IMR-90 (cell line): ENCODE results near the gene PCDH1. TPM values are rescaled to one million over a fixed set of nuclear protein-coding genes. Genes with fewer than 3 reads are reported as not detected.
A peak's percentile ranks its signal among the peaks of the same experiment; 100 is the strongest.

Experiments used
- ATAC-seq: fragments of 200-7000 bp; cut with Tn5 transposase; 2 replicates; pipeline ENCODE4 v1.9.1; 2020; ENCODE audit warnings: low read depth, mild to moderate bottlenecking, moderate library complexity
- BruUV-seq: library from RNA; stranded (reverse); fragments of 400-500 nt; replicated peaks from 2 replicates; lab custom pipeline; 2021; lab: Mats Ljungman, UMichigan
- CTCF ChIA-PET: fragments of 300-600 bp; formaldehyde crosslinking; extraction: SDS; loops from one replicate; lab custom pipeline; 2021; ENCODE audit warnings: antibody characterized with exemption; lab: Yijun Ruan, JAX
- POLR2A ChIA-PET: fragments of 300-600 bp; sonication (Branson Sonifier 250); formaldehyde crosslinking; loops from one replicate; lab custom pipeline; 2022; ENCODE audit warnings: antibody characterized with exemption; ENCODE audit not compliant: unreplicated experiment; lab: Charles Lee
- DNase-seq: peaks from one replicate; pipeline ENCODE4 v3.0.0; 2013
- H2AFZ ChIP-seq: replicated peaks from 2 replicates; pipeline ENCODE3; 2013; ENCODE audit warnings: low read length, mild to moderate bottlenecking; ENCODE audit not compliant: poor library complexity
- H2AK5ac ChIP-seq: 2 replicates; pipeline ENCODE4 v1.6.1; 2013; ENCODE audit warnings: low read depth, low read length, inconsistent platforms
- H2AK9ac ChIP-seq: replicated peaks from 2 replicates; pipeline ENCODE3; 2013; ENCODE audit warnings: mild to moderate bottlenecking, low read depth, low read length, moderate library complexity; ENCODE audit not compliant: poor library complexity
- H2BK120ac ChIP-seq: 2 replicates; pipeline ENCODE4 v1.6.1; 2013; ENCODE audit warnings: low read depth, low read length, inconsistent platforms
- H2BK15ac ChIP-seq: 3 replicates; pipeline ENCODE4 v1.6.1; 2013; ENCODE audit warnings: low read depth, low read length, inconsistent platforms
- H2BK20ac ChIP-seq: 2 replicates; pipeline ENCODE4 v1.6.1; 2013; ENCODE audit warnings: low read depth, mild to moderate bottlenecking, inconsistent platforms, low read length, moderate library complexity
- H2BK5ac ChIP-seq: 2 replicates; pipeline ENCODE4 v1.6.1; 2013; ENCODE audit warnings: mild to moderate bottlenecking, low read depth, low read length, inconsistent platforms; ENCODE audit not compliant: poor library complexity, severe bottlenecking
- H3K14ac ChIP-seq: replicated peaks from 2 replicates; pipeline ENCODE4 v1.6.1; 2013; ENCODE audit warnings: low read depth, low read length, inconsistent platforms
- H3K18ac ChIP-seq: 2 replicates; pipeline ENCODE4 v1.6.1; 2013; ENCODE audit warnings: low read depth, low read length, control low read depth
- H3K23ac ChIP-seq: 2 replicates; pipeline ENCODE4 v1.6.1; 2013; ENCODE audit warnings: low read depth, low read length, inconsistent platforms
- H3K27ac ChIP-seq: 2 replicates; pipeline ENCODE4 v1.5.1; 2013; ENCODE audit warnings: mild to moderate bottlenecking, control low read depth, low read length; ENCODE audit not compliant: insufficient read depth
- H3K27me3 ChIP-seq: 2 replicates; pipeline ENCODE4 v1.6.1; 2013; ENCODE audit warnings: low read length; ENCODE audit not compliant: control insufficient read depth, insufficient read depth
- H3K36me3 ChIP-seq: 2 replicates; pipeline ENCODE4 v1.6.1; 2013; ENCODE audit warnings: low read length, mixed read lengths; ENCODE audit not compliant: control insufficient read depth, insufficient read depth
- H3K4ac ChIP-seq: 2 replicates; pipeline ENCODE4 v1.6.1; 2013; ENCODE audit warnings: low read depth, low read length, inconsistent platforms
- H3K4me1 ChIP-seq: 2 replicates; pipeline ENCODE4 v1.6.1; 2013; ENCODE audit warnings: low read length, mixed read lengths; ENCODE audit not compliant: control insufficient read depth, insufficient read depth
- H3K4me2 ChIP-seq: 2 replicates; pipeline ENCODE4 v1.6.1; 2013; ENCODE audit warnings: low read depth, mild to moderate bottlenecking, control low read depth, low read length, moderate library complexity
- H3K4me3 ChIP-seq: 2 replicates; pipeline ENCODE4 v1.5.1; 2013; ENCODE audit warnings: low read depth, mild to moderate bottlenecking, control low read depth, low read length, moderate library complexity; ENCODE audit not compliant: insufficient read depth
- H3K56ac ChIP-seq: 2 replicates; pipeline ENCODE4 v1.6.1; 2013; ENCODE audit warnings: low read length, inconsistent platforms; ENCODE audit not compliant: insufficient read depth; ENCODE audit errors: extremely low read depth
- H3K79me1 ChIP-seq, 2 experiments: 2 replicates each; pipeline ENCODE4 v1.6.1; 2013; ENCODE audit warnings: low read length in 2 of 2, inconsistent platforms in 1 of 2, low read depth in 1 of 2
- H3K9ac ChIP-seq: 2 replicates; pipeline ENCODE4 v1.6.1; 2013; ENCODE audit warnings: low read depth, low read length, control low read depth
- H3K9me1 ChIP-seq: 2 replicates; pipeline ENCODE4 v1.6.1; 2013; ENCODE audit warnings: low read length, inconsistent platforms; ENCODE audit not compliant: insufficient read depth
- H3K9me3 ChIP-seq: 2 replicates; pipeline ENCODE4 v1.6.1; 2013; ENCODE audit warnings: low read length; ENCODE audit not compliant: control insufficient read depth, insufficient read depth
- H4K20me1 ChIP-seq: 2 replicates; pipeline ENCODE4 v1.6.1; 2013; ENCODE audit warnings: low read length, inconsistent platforms; ENCODE audit not compliant: insufficient read depth
- H4K5ac ChIP-seq: 2 replicates; pipeline ENCODE4 v1.6.1; 2013; ENCODE audit warnings: mild to moderate bottlenecking, low read depth, low read length, control low read depth
- H4K8ac ChIP-seq, 2 experiments: 2 replicates each; pipeline ENCODE4 v1.6.1; 2013; ENCODE audit warnings: low read depth in 2 of 2, low read length in 2 of 2, control low read depth in 1 of 2, inconsistent platforms in 1 of 2
- H4K91ac ChIP-seq: 2 replicates; pipeline ENCODE4 v1.6.1; 2013; ENCODE audit warnings: low read depth, low read length, inconsistent platforms; ENCODE audit not compliant: insufficient read depth
- BHLHE40 ChIP-seq: fragments of 150-350 bp; IDR thresholded peaks from 2 replicates; pipeline ENCODE4 v1.6.1; 2016; ENCODE audit warnings: mild to moderate bottlenecking, low read depth, low read length
- CEBPB ChIP-seq: IDR thresholded peaks from 2 replicates; pipeline ENCODE4 v1.6.1; 2012; ENCODE audit warnings: low read depth, low read length, improper control_type of control experiment
- CHD1 ChIP-seq: IDR thresholded peaks from 2 replicates; pipeline ENCODE4 v1.6.1; 2012; ENCODE audit warnings: low read depth, low read length, improper control_type of control experiment
- CTCF ChIP-seq: conservative IDR thresholded peaks from 2 replicates; pipeline ENCODE4 v1.5.1; 2012; ENCODE audit warnings: mild to moderate bottlenecking, low read depth, low read length, improper control_type of control experiment
- FOS ChIP-seq: fragments of 150-350 bp; IDR thresholded peaks from 2 replicates; pipeline ENCODE4 v1.6.1; 2016; ENCODE audit warnings: low read depth, low read length
- MAFK ChIP-seq: IDR thresholded peaks from 2 replicates; pipeline ENCODE4 v1.6.1; 2012; ENCODE audit warnings: low read depth, low read length, improper control_type of control experiment
- MAZ ChIP-seq: IDR thresholded peaks from 2 replicates; pipeline ENCODE4 v1.6.1; 2012; ENCODE audit warnings: low read depth, mild to moderate bottlenecking, low read length, improper control_type of control experiment, moderate library complexity, borderline replicate concordance
- NFE2L2 ChIP-seq: fragments of 150-350 bp; IDR thresholded peaks from 2 replicates; pipeline ENCODE4 v1.6.1; 2016; ENCODE audit warnings: low read depth, mild to moderate bottlenecking, low read length
- POLR2A ChIP-seq: IDR thresholded peaks from 2 replicates; pipeline ENCODE4 v1.6.1; 2012; ENCODE audit warnings: mild to moderate bottlenecking, low read depth, low read length
- RAD21 ChIP-seq: IDR thresholded peaks from 2 replicates; pipeline ENCODE4 v1.6.1; 2012; ENCODE audit warnings: low read length, improper control_type of control experiment
- RCOR1 ChIP-seq: IDR thresholded peaks from 2 replicates; pipeline ENCODE4 v1.6.1; 2012; ENCODE audit warnings: mild to moderate bottlenecking, low read length, improper control_type of control experiment; ENCODE audit not compliant: insufficient replicate concordance
- RFX5 ChIP-seq: IDR thresholded peaks from 2 replicates; pipeline ENCODE4 v1.8.0; 2012; ENCODE audit warnings: low read depth, mild to moderate bottlenecking, low read length, moderate library complexity
- SMC3 ChIP-seq: fragments of 150-350 bp; IDR thresholded peaks from 2 replicates; pipeline ENCODE4 v1.6.1; 2016; ENCODE audit warnings: low read depth, mild to moderate bottlenecking, antibody characterized with exemption, low read length, moderate library complexity
- USF2 ChIP-seq: fragments of 150-350 bp; IDR thresholded peaks from 2 replicates; pipeline ENCODE4 v1.6.1; 2017; ENCODE audit warnings: mild to moderate bottlenecking, antibody characterized with exemption, low read length, low read depth
- WGBS, 2 experiments: methylation state at CpG; one replicate each; pipeline versions ENCODE4 v1.1.5 to v1.1.7; 2013; ENCODE audit warnings: missing lambda C conversion rate in 2 of 2; ENCODE audit not compliant: insufficient read length in 1 of 2; ENCODE audit errors: extremely low coverage in 2 of 2; 5-methylcytosine and 5-hydroxymethylcytosine counted together
- dilution Hi-C: fragments of 300-500 bp; cut with HindIII; formaldehyde crosslinking; loops from one replicate; pipeline ENCODE4 v1.14.3; 2018; ENCODE audit warnings: low sequenced_read_pairs; ENCODE audit not compliant: unreplicated experiment
- in situ Hi-C: fragments of 300-500 bp; cut with MboI; formaldehyde crosslinking; loops from 3 replicates; pipeline ENCODE4 v1.14.3; 2019; ENCODE audit warnings: low sequenced_read_pairs, inconsistent platforms, mixed read lengths
- intact Hi-C: fragments of 100-400 bp; cut with micrococcal nuclease; formaldehyde crosslinking; loops from 2 replicates; pipeline ENCODE4 v1.10.0; 2022
- polyA plus RNA-seq, 3 experiments: library from polyadenylated mRNA; depleted of rRNA; stranded (reverse); fragments of >200 nt; gene quantifications; 2 replicates each; pipeline ENCODE4 v1.2.3, GENCODE V29; 2012; ENCODE audit warnings: low replicate concordance in 1 of 3
- total RNA-seq: library from RNA; depleted of rRNA; stranded (reverse); fragments of >200 nt; gene quantifications from 2 replicates; pipeline ENCODE4 v1.2.3, GENCODE V29; 2012

Gene PCDH1
- total and polyA plus RNA-seq, 2 of the 4 experiments (the other 2 are of a cell fraction) = 0.74 to 0.90 TPM

DNA sequence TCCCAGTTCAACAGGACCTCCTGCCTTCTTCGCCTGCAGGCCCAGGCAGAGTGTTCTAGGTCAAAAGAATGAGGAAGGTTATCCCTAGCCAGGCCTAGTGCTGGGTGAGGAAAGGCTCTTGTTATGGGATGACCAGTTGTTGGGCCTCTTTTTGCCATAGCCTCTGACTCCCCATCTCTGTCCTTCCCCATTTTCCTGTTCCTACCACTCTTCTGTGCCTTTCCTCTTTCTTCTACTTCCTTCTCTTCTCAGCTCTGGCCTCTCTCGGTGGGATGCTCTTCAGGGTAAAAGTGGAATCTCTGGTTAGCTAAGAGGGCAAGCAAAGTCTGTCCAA is 1.2 kb upstream of the PCDH1 start (continued):
- TF ChIP-seq MAZ (no peak), FOS (no peak)

DNA sequence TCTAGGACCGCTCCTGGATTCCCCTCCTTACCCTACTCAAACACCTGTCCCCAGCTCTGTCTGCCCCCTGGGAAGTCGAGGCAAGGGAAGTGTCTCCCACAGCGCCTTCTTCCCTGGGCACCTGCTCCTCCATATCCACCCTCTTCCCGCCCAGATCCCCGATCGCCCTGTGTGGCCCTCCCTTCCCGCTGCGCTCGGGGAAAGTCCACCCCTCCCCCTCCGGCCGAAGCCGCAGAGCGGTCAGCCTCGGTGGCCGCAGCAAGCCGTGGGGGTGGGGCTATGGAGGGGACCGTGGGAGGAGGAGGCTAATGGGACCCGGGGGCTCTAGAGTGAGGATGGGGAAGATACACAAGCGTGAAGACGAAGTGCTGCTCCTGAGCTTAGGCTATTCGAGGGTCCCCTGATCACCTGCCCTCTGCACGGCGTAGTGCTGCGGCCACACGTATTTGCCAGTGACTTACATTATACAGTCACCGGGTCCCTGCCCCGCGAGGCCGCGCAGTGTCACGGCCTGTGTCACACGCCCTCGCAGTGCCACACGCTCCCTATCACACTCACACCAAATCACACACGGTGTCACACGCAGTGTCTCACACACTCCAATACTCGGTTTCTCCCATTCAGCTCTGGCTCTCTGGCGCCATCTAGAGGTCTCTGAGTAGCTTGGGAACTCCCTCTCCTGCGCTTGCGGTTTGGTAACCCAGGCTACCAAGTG is 658 bp upstream of the PCDH1 start:
- DNase-seq = peak; percentile 80
- no peak for TF ChIP-seq CHD1
- TF ChIP-seq MAFK = no peak
- TF ChIP-seq SMC3 = peak; percentile 94
- no peak for TF ChIP-seq USF2
- peak; percentile 96 for TF ChIP-seq CTCF
- TF ChIP-seq NFE2L2 = no peak
- TF ChIP-seq CEBPB = no peak
- no peak for TF ChIP-seq FOS
- no peak for TF ChIP-seq RCOR1
- peak; percentile 95 for TF ChIP-seq RAD21
- TF ChIP-seq POLR2A = 0 out of 2 replicates have a peak, but pooled peaks have one; percentile 48
- TF ChIP-seq MAZ = peak; percentile 37; the same call in 1 of the 2 replicates
- no peak; the same call in 1 of the 2 replicates for TF ChIP-seq BHLHE40
- no peak for TF ChIP-seq RFX5

More for the DNA sequence above, 658 bp upstream of the PCDH1 start:
- Histone ChIP-seq H2AFZ (peak overlapping the region; percentile 77), H2BK5ac (no peak overlapping the region), H2BK120ac (no peak overlapping the region), H3K4me3 (peak overlapping the region; percentile 40), H3K18ac (no peak overlapping the region), H2AK5ac (no peak overlapping the region), H4K20me1 (peaks cover 2% of the 10 kb centered on the region; the same call in 1 of the 2 replicates), H2AK9ac (peak overlapping the region; percentile 74), H3K9me3 (0 out of 2 replicates have a peak, but pooled peaks cover 2% of the 10 kb centered on the region), H3K9me1 (no peaks in the 10 kb centered on the region), H4K91ac (no peak overlapping the region), H3K56ac (no peak overlapping the region), H4K8ac (no peak overlapping the region), H3K23ac (no peak overlapping the region), H3K4me2 (peak overlapping the region; percentile 83), H3K9ac (no peak overlapping the region), H3K4ac (no peak overlapping the region), H3K4me1 (peaks cover 8% of the 10 kb centered on the region; the same call in 1 of the 2 replicates), H3K27me3 (peaks cover 85% of the 10 kb centered on the region), H3K27ac (no peak overlapping the region), H3K14ac (no peak overlapping the region), H3K79me1 (no peaks in the 10 kb centered on the region), H2BK15ac (no peak overlapping the region), H4K5ac (no peak overlapping the region), H3K36me3 (no peaks in the 10 kb centered on the region), H2BK20ac (no peak overlapping the region)
- intact Hi-C loops = loop anchor here (1.0 kb wide), 4 partner anchors 122 to 214 kb away; no protein-coding TSS in a partner anchor
- CTCF ChIA-PET = interaction anchor here (0.5 to 4.3 kb wide), 20 partner anchors 10 to 214 kb away, joined by 3 to 31 read pairs (median 4); partner anchors contain the start of gene RNF14
- BruUV-seq = no TSS peak
- dilution Hi-C loops = no loop called here
- WGBS, 2 experiments = 2% methylated on average over 8 of the region's 40 CpGs; no CpG with 5 or more reads in 1 of the 2 experiments
- in situ Hi-C loops = loop anchor here (5.0 kb wide), 1 partner anchor 78 kb away; the partner anchor contains the start of gene PCDH12
- POLR2A ChIA-PET = no interaction called here
- peak; percentile 82 for ATAC-seq
